Neural progenitor cell (in vitro differentiated cells): ENCODE data around the gene WNT8B.

Experiments
- CTCF ChIP-seq: fragments of 200-600 bp; sonication (generic); IDR thresholded peaks from 2 replicates; pipeline ENCODE4 v1.5.1; 2017; ENCODE audit warnings: antibody characterized with exemption, mild to moderate bottlenecking
- EZH2 ChIP-seq: fragments of 200-600 bp; sonication (generic); IDR thresholded peaks from 2 replicates; pipeline ENCODE4 v1.6.1; 2017; ENCODE audit warnings: antibody characterized with exemption, mild to moderate bottlenecking, moderate library complexity

GRCh38 chr10:100480002-100480401 is 17.2 kb downstream of the WNT8B start:
- TF ChIP-seq CTCF (no peak), EZH2 (no peak)
